GM18861 (cell line): ENCODE results near the gene TMEM181.
A peak's percentile ranks its signal among the peaks of the same experiment; 100 is the strongest.
"Not testable (repeated sequence)": the region's sequence is repeated elsewhere in the genome, so short reads cannot be mapped to it uniquely, and the experiment has no call there.

Source experiments
- ATAC-seq: cut with Tn5 transposase; IDR thresholded peaks from one replicate; pipeline ENCODE4 v1.9.1; 2021; ENCODE audit not compliant: unreplicated experiment

TMEM181 gene

GRCh38 chr6:158559895-158560835 lies at the start of gene TMEM181:
TSS of gene TMEM181 (plus strand) at chr6:158560091. CDS start at chr6:158560225, 134 bp downstream.
- ATAC-seq, result peak; percentile 74

DNA sequence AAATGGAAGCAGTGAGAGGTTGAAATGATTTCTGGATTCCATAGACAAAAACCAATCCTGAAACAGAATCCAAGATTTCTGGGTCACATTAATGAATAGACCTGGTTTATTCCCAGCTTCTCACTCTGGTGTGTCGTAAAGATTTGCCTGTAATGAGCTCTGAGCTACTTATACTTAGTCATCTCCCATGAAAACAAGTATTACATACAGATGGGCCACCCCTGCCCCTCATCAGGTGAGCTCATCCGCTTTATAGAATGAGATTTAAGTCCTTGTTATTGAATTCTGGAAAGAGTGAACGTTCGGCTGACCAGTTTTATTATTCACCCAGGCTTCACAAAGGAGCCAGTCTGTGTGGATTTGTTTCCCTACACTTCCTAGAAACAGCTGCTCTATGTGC lies 47.1 kb upstream of the TMEM181 start:
- ATAC-seq, result no peak

DNA sequence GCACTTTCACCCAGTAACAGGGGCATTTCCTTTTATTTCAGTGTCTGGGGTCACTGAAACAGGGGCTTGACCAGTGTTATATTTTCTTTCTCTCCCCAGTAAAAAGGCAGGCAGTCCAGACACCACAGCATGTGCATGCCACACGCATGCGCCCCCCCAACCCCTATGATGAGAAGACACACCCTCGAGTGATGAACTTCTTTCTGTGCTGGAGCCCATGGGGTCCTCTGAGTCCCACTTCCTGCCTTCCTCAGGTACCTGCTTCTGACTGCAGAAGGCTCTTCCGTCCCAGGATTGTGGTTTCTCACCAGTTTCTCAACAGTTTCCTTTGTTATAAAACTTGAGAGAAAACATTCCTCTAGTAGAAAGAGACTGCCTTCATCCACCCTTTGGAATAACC lies 45.7 kb upstream of the TMEM181 start:
- ATAC-seq, result no peak

GRCh38 chr6:158514991-158515390 lies 44.9 kb upstream of the TMEM181 start:
- no peak for ATAC-seq

DNA sequence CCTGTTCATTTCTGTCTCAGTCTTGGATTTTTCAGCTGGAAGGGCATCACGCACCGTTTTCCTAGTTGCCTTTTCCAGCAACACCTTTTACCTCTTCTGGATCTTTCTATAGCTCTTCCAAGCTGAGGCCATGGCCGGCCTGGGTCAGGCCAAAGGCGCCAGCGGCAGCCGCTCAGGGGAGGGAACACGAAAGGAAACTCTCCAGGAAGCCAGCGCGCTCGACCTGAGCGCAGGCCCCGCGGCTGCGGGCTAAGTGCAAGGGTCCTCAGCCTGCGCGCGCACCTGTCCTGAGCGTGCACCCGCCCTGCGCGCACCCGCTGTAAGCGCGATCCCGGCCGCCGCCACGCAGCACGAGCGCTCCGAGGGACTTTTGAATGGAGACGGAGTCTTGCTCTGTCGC lies 43.8 kb upstream of the TMEM181 start:
- ATAC-seq, result no peak

GRCh38 chr6:158517038-158517437 lies 42.9 kb upstream of the TMEM181 start:
- ATAC-seq, result no peak

DNA sequence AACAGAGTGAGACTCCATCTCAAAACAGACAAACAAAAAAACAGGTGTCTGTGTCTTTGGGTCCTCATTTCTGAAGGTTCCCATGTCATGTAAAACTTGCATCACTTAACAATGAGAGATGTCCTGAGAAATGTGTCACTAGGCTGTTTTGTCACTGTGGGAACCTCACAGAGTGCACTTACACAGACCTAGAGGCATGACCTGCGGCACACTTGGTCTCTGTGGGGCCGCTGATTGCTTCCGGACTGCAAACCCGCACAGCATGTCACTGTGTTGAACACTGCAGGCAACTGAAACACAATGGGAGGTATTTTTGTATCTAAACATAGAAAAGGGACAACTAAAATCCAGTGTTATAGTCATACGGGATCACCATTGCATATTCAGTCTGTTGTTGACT lies 42.3 kb upstream of the TMEM181 start:
- peak; percentile 75 for ATAC-seq

DNA sequence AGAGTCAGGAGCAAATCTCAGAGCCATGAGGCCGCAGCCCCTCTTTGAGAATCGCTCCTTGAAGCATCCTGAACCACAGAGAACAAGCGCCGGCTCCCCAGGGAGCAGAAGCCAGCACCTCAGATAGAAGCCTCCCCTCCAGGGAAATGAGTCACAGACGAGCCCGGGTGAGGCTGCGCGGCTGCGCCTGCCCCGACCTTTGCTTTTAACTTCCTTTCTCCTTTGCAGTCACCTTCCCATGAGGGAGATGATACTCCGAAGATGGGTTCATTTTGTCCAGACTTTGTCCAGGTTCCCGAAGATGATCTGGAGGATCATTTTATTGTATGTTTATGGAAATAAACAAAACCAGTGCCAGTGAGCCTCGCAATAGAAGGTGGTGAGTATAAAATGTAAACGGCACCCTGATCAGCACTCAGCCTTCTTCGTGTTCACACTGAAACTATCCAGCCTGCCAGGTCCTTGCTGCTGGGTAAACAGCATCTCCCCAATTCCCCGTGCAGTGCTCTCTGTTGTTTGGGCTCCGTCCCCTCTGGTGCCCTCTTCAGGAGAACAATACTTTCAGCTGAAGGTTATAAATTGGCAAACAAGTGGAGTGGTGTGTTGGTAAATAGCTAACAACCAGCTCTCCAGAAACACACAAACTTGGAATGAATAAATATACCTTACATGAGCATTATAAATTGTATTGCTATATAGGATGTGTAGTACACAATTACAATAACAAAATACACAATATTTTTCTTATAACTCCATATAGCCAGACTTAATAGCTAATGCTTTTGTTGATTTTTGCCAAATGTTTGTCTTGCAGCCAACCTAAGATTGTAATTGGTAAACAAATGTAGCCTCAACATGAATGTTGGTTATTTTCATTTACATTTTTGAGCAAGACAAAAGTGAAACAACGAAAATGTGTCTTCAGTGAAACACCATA lies 41.4 kb upstream of the TMEM181 start:
- ATAC-seq, result peak; percentile 61

- ATAC-seq, result no peak
Observed at GRCh38 chr6:158519300-158519699, 40.6 kb upstream of the TMEM181 start.

GRCh38 chr6:158519761-158520160 lies 40.1 kb upstream of the TMEM181 start:
- no peak for ATAC-seq

- not testable (repeated sequence) for ATAC-seq
Observed at GRCh38 chr6:158520975-158521374, 38.9 kb upstream of the TMEM181 start.

DNA sequence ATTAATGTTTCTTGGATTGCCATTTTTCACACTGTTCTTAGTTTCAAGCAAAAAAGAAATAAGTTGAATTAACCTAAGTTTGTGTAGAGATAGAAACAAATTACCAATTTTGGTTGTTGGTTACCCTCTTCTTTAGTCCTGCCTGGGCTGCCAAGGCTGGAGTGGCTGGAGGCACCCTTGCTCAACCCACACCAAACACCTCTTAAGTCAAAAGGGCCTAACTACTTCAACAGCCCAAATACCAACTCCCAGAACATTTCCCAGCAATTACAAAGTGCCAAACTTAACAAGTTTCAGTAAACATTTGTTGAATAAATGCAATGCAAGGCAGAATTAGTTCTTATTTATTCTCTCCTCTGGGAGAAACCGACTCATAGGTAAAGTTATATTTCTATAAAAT lies 38.1 kb upstream of the TMEM181 start:
- ATAC-seq, result no peak

GRCh38 chr6:158522616-158523015 lies 37.3 kb upstream of the TMEM181 start:
- no peak for ATAC-seq

DNA sequence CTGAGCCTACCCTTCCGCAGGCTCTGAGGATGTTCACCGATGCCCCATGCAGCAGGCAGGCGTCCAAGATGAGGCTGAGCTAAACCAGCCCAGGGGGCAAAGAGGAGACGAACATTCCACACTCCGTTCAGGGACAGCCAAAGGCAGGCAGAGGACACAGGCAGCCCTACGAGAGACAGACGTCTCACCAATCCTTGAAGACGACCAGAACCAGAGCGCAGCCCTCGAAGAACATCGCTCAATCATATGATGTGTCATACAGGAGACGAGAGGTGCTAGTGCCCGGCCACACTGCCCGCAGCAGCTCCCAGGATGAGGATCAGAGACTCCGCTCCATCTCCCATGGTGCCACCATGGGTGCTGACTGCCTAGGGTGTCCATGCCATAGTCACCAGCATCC lies 35.6 kb upstream of the TMEM181 start:
- ATAC-seq, result no peak

DNA sequence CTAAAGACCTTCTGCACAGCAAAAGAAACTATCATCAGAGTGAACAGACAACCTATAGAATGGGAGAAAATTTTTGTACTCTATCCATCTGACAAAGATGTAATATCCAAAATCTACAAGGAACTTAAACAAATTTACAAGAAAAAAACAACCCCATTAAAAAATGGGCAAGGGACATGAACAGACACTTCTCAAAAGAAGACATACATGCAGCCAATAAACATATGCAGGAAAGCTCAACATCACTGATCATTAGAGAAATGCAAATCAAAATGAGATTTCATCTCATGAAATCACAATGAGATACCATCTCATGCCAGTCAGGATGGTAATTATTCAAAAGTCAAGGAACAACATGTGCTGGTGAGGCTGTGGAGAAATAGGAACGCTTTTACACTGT lies 32.0 kb upstream of the TMEM181 start:
- not testable (repeated sequence) for ATAC-seq

DNA sequence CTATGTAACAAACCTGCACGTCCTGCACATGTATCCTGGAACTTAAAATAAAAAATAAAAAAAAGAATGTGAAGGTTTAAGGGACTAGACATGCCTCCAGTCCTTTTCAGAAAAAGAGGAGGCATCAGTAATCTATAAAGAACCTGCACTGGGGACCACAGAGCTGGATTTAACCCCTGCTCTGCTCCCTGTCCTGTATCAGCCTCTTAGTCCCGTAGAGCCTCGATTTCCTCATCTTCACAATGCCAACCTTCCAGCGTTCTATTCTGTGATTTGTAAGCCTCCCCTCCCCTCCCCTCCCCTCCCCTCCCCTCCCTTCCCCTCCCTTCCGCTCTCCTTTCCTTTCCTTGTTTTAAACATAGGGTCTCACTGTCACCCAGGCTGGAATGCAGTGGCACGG lies 31.1 kb upstream of the TMEM181 start:
- no peak for ATAC-seq

GRCh38 chr6:158529629-158530028 lies 30.3 kb upstream of the TMEM181 start:
- no peak for ATAC-seq

DNA sequence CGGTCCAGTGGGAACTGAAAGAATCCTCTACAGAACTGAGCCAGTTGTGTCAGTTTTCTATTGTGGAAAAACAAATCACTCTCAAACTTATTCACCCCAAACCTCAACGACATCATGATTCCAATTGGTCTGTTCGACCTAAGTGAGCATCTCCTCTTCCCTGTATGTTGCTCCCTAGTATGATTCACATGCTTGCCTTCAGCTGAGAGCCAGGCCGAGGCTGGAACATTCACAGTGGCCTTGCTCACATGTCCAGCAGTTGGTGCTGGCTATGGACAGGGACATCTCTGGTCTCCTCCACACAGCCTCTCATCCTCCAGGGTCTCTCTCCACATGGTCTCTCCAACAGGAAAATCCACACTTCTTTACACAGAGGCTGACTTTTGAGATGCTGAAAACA lies 28.3 kb upstream of the TMEM181 start:
- no peak for ATAC-seq

DNA sequence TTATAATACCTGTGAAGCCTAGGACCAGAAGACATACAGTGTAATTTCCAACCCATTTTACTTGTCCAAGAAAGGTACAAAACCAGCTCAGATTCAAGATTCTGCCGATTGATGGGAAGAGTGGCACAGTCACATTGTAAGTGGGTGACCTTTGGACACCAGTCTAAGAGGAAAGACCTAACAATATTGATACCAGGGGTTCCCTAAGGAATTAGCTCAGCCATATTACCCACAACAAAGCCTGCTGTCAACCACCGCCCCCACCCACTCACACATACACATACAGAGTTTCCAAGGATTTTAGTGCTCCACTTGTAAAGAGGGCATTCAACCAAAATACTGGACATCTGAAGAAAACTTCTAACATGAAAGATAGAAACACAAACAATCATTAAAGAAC lies 27.9 kb upstream of the TMEM181 start:
- ATAC-seq, result no peak

DNA sequence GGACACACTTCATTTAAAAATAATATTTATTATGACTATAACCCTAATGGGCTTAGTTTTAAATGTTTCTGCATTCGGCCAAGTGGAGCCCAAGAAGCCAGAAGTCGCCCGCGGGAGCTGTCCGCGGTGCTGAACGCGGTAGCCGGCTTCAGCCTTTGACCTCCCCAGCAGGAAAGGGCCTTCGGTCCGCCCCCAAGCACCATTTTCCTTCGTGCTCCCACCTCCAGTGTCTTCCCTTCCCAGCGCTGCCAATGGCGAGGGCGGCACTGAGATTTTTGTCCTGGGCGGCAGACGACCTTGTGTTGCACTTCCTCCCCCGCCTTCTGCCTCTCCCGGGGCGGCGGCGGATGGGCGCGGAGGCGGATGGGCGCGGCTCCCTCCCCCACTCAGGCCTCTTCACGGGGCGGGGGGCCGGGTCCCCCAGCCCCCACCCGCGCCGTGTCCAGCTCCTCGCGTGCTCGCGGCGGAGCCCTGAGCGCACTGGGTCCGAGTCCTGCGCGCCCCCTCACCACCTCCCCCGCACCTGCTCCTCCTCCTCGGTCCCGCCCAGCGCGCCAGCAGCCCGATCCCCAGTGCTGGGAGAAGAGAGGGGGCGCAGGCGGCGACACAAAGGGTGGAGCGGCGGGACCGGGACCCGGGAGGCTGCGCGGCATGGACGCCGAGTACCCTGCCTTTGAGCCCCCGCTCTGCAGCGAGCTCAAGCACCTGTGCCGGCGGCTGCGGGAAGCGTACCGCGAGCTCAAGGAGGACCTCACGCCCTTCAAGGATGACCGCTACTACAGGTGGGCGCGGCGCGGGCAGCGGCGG lies 23.6 kb upstream of the TMEM181 start:
- no peak for ATAC-seq
